NCI-H1436 treated with DMSO at 0.1 percent for 48 hours (cell line): ENCODE results near the gene TAF7.
"Not testable (repeated sequence)": the region's sequence is repeated elsewhere in the genome, so short reads cannot be mapped to it uniquely, and the experiment has no call there.

Experiments
- DNase-seq: peaks from one replicate; lab custom pipeline; 2025; lab: John Stamatoyannopoulos, UW

The TAF7 gene

GRCh38 chr5:141320225-141321169, at the start of gene TAF7:
Gene TAF7 (minus strand): TSS chr5:141320784. CDS start chr5:141320044, 740 bp downstream.
- peak; percentile 57 for DNase-seq

- DNase-seq = no peak
These were observed 45.7 kb upstream of the TAF7 start for GRCh38 chr5:141366016-141366896.

- no peak for DNase-seq
These were observed 43.5 kb upstream of the TAF7 start, which contains the start of gene PCDHGA5 for GRCh38 chr5:141363952-141364660. Gene PCDHGA5 (plus strand): TSS chr5:141364162. CDS start chr5:141364331, 169 bp downstream.

GRCh38 chr5:141362719-141363118, 42.1 kb upstream of the TAF7 start:
- DNase-seq = no peak

- no peak for DNase-seq
These were observed 40.1 kb upstream of the TAF7 start for GRCh38 chr5:141360685-141361084.

GRCh38 chr5:141359790-141360426, 39.3 kb upstream of the TAF7 start, which contains the start of gene PCDHGB2:
Gene PCDHGB2 (plus strand): TSS chr5:141359994. CDS start chr5:141360136, 142 bp downstream.
- DNase-seq = no peak

- no peak for DNase-seq
These were observed 36.4 kb upstream of the TAF7 start for GRCh38 chr5:141356950-141357349.

- no peak for DNase-seq
These were observed 35.5 kb upstream of the TAF7 start for GRCh38 chr5:141356133-141356532.

- no peak for DNase-seq
These were observed 35.1 kb upstream of the TAF7 start for GRCh38 chr5:141355641-141356040.

- no peak for DNase-seq
These were observed 34.4 kb upstream of the TAF7 start, which contains the start of gene PCDHGA4 for GRCh38 chr5:141354900-141355469. Gene PCDHGA4 (plus strand): TSS chr5:141355021. CDS start chr5:141355108, 87 bp downstream.

- no peak for DNase-seq
These were observed 31.0 kb upstream of the TAF7 start for GRCh38 chr5:141351591-141351990.

GRCh38 chr5:141349917-141350619, 29.5 kb upstream of the TAF7 start, which contains the start of gene PCDHGB1:
Gene PCDHGB1 (plus strand): TSS chr5:141350099. CDS start chr5:141350261, 162 bp downstream.
- DNase-seq = peak; percentile 37

- DNase-seq = not testable (repeated sequence)
These were observed 25.4 kb upstream of the TAF7 start for GRCh38 chr5:141346017-141346416.

GRCh38 chr5:141345327-141345726, 24.7 kb upstream of the TAF7 start:
- no peak for DNase-seq

- DNase-seq = no peak
These were observed 23.4 kb upstream of the TAF7 start for GRCh38 chr5:141343953-141344463.

GRCh38 chr5:141343242-141343952, 22.8 kb upstream of the TAF7 start, which contains the start of gene PCDHGA3:
Gene PCDHGA3 (plus strand): TSS chr5:141343829. CDS start chr5:141344034, 205 bp downstream.
- no peak for DNase-seq

GRCh38 chr5:141342773-141343172, 22.2 kb upstream of the TAF7 start:
- DNase-seq = no peak

- DNase-seq = not testable (repeated sequence)
These were observed 20.3 kb upstream of the TAF7 start for GRCh38 chr5:141340781-141341354.
